ENCODE data around the gene VILL. TPM values are rescaled to one million over a fixed set of nuclear protein-coding genes. Genes with fewer than 3 reads are reported as not detected.

Gene VILL
- polyA plus RNA-seq, 4 donors, result 8.2 to 16.3 (median 12.2) TPM

GRCh38 chr3:37997791-37998370 lies 7.3 kb downstream of the VILL start:
- no peak for DNase-seq (ENCODE audit: low read depth in 4 of 4, low spot score in 3 of 4)

- no peak for DNase-seq (ENCODE audit: low read depth in 4 of 4, low spot score in 3 of 4)
Measured at GRCh38 chr3:37999836-38000235, 9.2 kb downstream of the VILL start.

- DNase-seq (ENCODE audit: low read depth in 4 of 4, low spot score in 3 of 4), result no peak
Measured at GRCh38 chr3:38000242-38000916, 9.8 kb downstream of the VILL start.

GRCh38 chr3:38000965-38001455 lies 10.4 kb downstream of the VILL start:
- DNase-seq (ENCODE audit: low read depth in 4 of 4, low spot score in 3 of 4), result no peak

- DNase-seq (ENCODE audit: low read depth in 4 of 4, low spot score in 3 of 4), result no peak
Measured at GRCh38 chr3:38001456-38002081, 11.0 kb downstream of the VILL start.

GRCh38 chr3:38002291-38002876 lies 11.8 kb downstream of the VILL start:
- DNase-seq (ENCODE audit: low read depth in 4 of 4, low spot score in 3 of 4), result no peak

GRCh38 chr3:38002940-38003339 lies 12.4 kb downstream of the VILL start:
- DNase-seq (ENCODE audit: low read depth in 4 of 4, low spot score in 3 of 4), result no peak

GRCh38 chr3:38003371-38003816 lies 12.8 kb downstream of the VILL start:
- no peak for DNase-seq (ENCODE audit: low read depth in 4 of 4, low spot score in 3 of 4)

- DNase-seq (ENCODE audit: low read depth in 4 of 4, low spot score in 3 of 4), result no peak
Measured at GRCh38 chr3:38003817-38004414, 13.3 kb downstream of the VILL start.

- no peak for DNase-seq (ENCODE audit: low read depth in 4 of 4, low spot score in 3 of 4)
Measured at GRCh38 chr3:38004415-38005075, 14.0 kb downstream of the VILL start.

- no peak for DNase-seq (ENCODE audit: low read depth in 4 of 4, low spot score in 3 of 4)
Measured at GRCh38 chr3:38005076-38006020, 14.8 kb downstream of the VILL start.

- DNase-seq (ENCODE audit: low read depth in 4 of 4, low spot score in 3 of 4), result no peak
Measured at GRCh38 chr3:38006031-38006430, 15.4 kb downstream of the VILL start.

GRCh38 chr3:38006445-38006995 lies 15.9 kb downstream of the VILL start:
- no peak for DNase-seq (ENCODE audit: low read depth in 4 of 4, low spot score in 3 of 4)

GRCh38 chr3:38007754-38008090 lies 17.1 kb downstream of the VILL start:
- no peak for DNase-seq (ENCODE audit: low read depth in 4 of 4, low spot score in 3 of 4)

- DNase-seq (ENCODE audit: low read depth in 4 of 4, low spot score in 3 of 4), result no peak
Measured at GRCh38 chr3:38008191-38008701, 17.7 kb downstream of the VILL start.

- DNase-seq (ENCODE audit: low read depth in 4 of 4, low spot score in 3 of 4), result no peak
Measured at GRCh38 chr3:38008971-38009580, 18.5 kb downstream of the VILL start.

- no peak for DNase-seq (ENCODE audit: low read depth in 4 of 4, low spot score in 3 of 4)
Measured at GRCh38 chr3:38009807-38010591, 19.4 kb downstream of the VILL start.

GRCh38 chr3:38011111-38011510 lies 20.5 kb downstream of the VILL start:
- DNase-seq (ENCODE audit: low read depth in 4 of 4, low spot score in 3 of 4), result no peak
